GM18907 (cell line): ENCODE results near the gene TNXB.
"Not testable (repeated sequence)": the region's sequence is repeated elsewhere in the genome, so short reads cannot be mapped to it uniquely, and the experiment has no call there.

Experiments used
- ATAC-seq: cut with Tn5 transposase; IDR thresholded peaks from one replicate; pipeline ENCODE4 v1.9.1; 2021; ENCODE audit warnings: mild to moderate bottlenecking, moderate library complexity; ENCODE audit not compliant: unreplicated experiment

TNXB gene

GRCh38 chr6:32146287-32146686 is 37.1 kb upstream of the TNXB start:
- no peak for ATAC-seq

- ATAC-seq: not testable (repeated sequence)
Measured at GRCh38 chr6:32144238-32144637, 35.1 kb upstream of the TNXB start.

- no peak for ATAC-seq
Measured at GRCh38 chr6:32140420-32141046, 31.4 kb upstream of the TNXB start.

GRCh38 chr6:32139590-32139989 is 30.5 kb upstream of the TNXB start:
- ATAC-seq: no peak

GRCh38 chr6:32137454-32137853 is 28.3 kb upstream of the TNXB start:
- no peak for ATAC-seq

GRCh38 chr6:32133786-32134185 is 24.6 kb upstream of the TNXB start:
- ATAC-seq: no peak

- no peak for ATAC-seq
Measured at GRCh38 chr6:32132110-32132509, 23.0 kb upstream of the TNXB start.

GRCh38 chr6:32131439-32131948 is 22.4 kb upstream of the TNXB start:
- no peak for ATAC-seq

GRCh38 chr6:32129297-32130088 is 20.4 kb upstream of the TNXB start:
- no peak for ATAC-seq

GRCh38 chr6:32128751-32129296 is 19.7 kb upstream of the TNXB start:
- no peak for ATAC-seq

- ATAC-seq: peak; percentile 79
Measured at GRCh38 chr6:32127717-32128592, 18.8 kb upstream of the TNXB start, which contains the start of gene ATF6B. Gene ATF6B (minus strand): TSS chr6:32128246. CDS start chr6:32128207, 39 bp downstream.

- no peak for ATAC-seq
Measured at GRCh38 chr6:32127409-32127716, 18.2 kb upstream of the TNXB start.

GRCh38 chr6:32126880-32127279 is 17.7 kb upstream of the TNXB start:
- ATAC-seq: no peak

GRCh38 chr6:32123681-32124080 is 14.5 kb upstream of the TNXB start:
- no peak for ATAC-seq

- no peak for ATAC-seq
Measured at GRCh38 chr6:32120573-32121059, 11.5 kb upstream of the TNXB start.

GRCh38 chr6:32118782-32119628 is 9.9 kb upstream of the TNXB start:
- ATAC-seq: no peak

- no peak for ATAC-seq
Measured at GRCh38 chr6:32117461-32117860, 8.3 kb upstream of the TNXB start.

- no peak for ATAC-seq
Measured at GRCh38 chr6:32116674-32117073, 7.5 kb upstream of the TNXB start.

- ATAC-seq: no peak
Measured at GRCh38 chr6:32115623-32116022, 6.5 kb upstream of the TNXB start.

GRCh38 chr6:32114796-32115195 is 5.7 kb upstream of the TNXB start:
- ATAC-seq: no peak
